GM19455 (cell line): ENCODE results near the gene CPED1.
A peak's percentile ranks its signal among the peaks of the same experiment; 100 is the strongest.
"Not testable (repeated sequence)": the region's sequence is repeated elsewhere in the genome, so short reads cannot be mapped to it uniquely, and the experiment has no call there.

ENCODE experiments used
- ATAC-seq: cut with Tn5 transposase; IDR thresholded peaks from one replicate; pipeline ENCODE4 v1.9.1; 2021; ENCODE audit not compliant: unreplicated experiment

CPED1 gene

GRCh38 chr7:121062671-121063279, 74.3 kb downstream of the CPED1 start:
- ATAC-seq: no peak

GRCh38 chr7:121067717-121068116, 79.2 kb downstream of the CPED1 start:
- not testable (repeated sequence) for ATAC-seq

- ATAC-seq: no peak
Measured at GRCh38 chr7:121069346-121070100, 81.0 kb downstream of the CPED1 start.

- no peak for ATAC-seq
Measured at GRCh38 chr7:121071132-121071531, 82.6 kb downstream of the CPED1 start.

- no peak for ATAC-seq
Measured at GRCh38 chr7:121071662-121072061, 83.2 kb downstream of the CPED1 start.

- no peak for ATAC-seq
Measured at GRCh38 chr7:121072826-121073225, 84.3 kb downstream of the CPED1 start.

GRCh38 chr7:121073463-121074099, 85.1 kb downstream of the CPED1 start:
- ATAC-seq: no peak

GRCh38 chr7:121075424-121075841, 86.9 kb downstream of the CPED1 start:
- not testable (repeated sequence) for ATAC-seq

- no peak for ATAC-seq
Measured at GRCh38 chr7:121075952-121076349, 87.4 kb downstream of the CPED1 start.

- ATAC-seq: no peak
Measured at GRCh38 chr7:121076350-121077164, 88.0 kb downstream of the CPED1 start.

- ATAC-seq: no peak
Measured at GRCh38 chr7:121077165-121077630, 88.7 kb downstream of the CPED1 start.

GRCh38 chr7:121078701-121079227, 90.3 kb downstream of the CPED1 start:
- no peak for ATAC-seq

- ATAC-seq: no peak
Measured at GRCh38 chr7:121079425-121080169, 91.1 kb downstream of the CPED1 start.

GRCh38 chr7:121080257-121080912, 91.9 kb downstream of the CPED1 start:
- no peak for ATAC-seq

- ATAC-seq: no peak
Measured at GRCh38 chr7:121080913-121081326, 92.4 kb downstream of the CPED1 start.

GRCh38 chr7:121081327-121081936, 92.9 kb downstream of the CPED1 start:
- ATAC-seq: peak; percentile 74

GRCh38 chr7:121082400-121083101, 94.0 kb downstream of the CPED1 start:
- no peak for ATAC-seq

- ATAC-seq: no peak
Measured at GRCh38 chr7:121083138-121083789, 94.8 kb downstream of the CPED1 start.
